HUES48 (cell line): ENCODE data around the gene NIM1K.
"Not testable (repeated sequence)": the region's sequence is repeated elsewhere in the genome, so short reads cannot be mapped to it uniquely, and the experiment has no call there.

Experiments used
- H3K27ac ChIP-seq: one replicate; pipeline ENCODE4 v1.7.0; 2013; ENCODE audit warnings: low read depth, low read length, inconsistent platforms
- H3K27me3 ChIP-seq: 2 replicates; pipeline ENCODE4 v1.6.1; 2013; ENCODE audit warnings: mild to moderate bottlenecking, low read length; ENCODE audit not compliant: control insufficient read depth, insufficient read depth
- H3K36me3 ChIP-seq: 2 replicates; pipeline ENCODE4 v1.6.1; 2013; ENCODE audit warnings: low read length; ENCODE audit not compliant: control insufficient read depth, insufficient read depth
- H3K4me1 ChIP-seq: 2 replicates; pipeline ENCODE4 v1.6.1; 2013; ENCODE audit warnings: mild to moderate bottlenecking, low read length; ENCODE audit not compliant: control insufficient read depth, insufficient read depth
- H3K4me3 ChIP-seq: 2 replicates; pipeline ENCODE4 v1.5.1; 2013; ENCODE audit warnings: mild to moderate bottlenecking, low read depth, low read length
- H3K9ac ChIP-seq: 2 replicates; pipeline ENCODE4 v1.6.1; 2013; ENCODE audit warnings: mild to moderate bottlenecking, low read depth, low read length, moderate library complexity
- H3K9me3 ChIP-seq: 2 replicates; pipeline ENCODE4 v1.6.1; 2013; ENCODE audit warnings: low read length; ENCODE audit not compliant: control insufficient read depth, insufficient read depth

Gene NIM1K

DNA sequence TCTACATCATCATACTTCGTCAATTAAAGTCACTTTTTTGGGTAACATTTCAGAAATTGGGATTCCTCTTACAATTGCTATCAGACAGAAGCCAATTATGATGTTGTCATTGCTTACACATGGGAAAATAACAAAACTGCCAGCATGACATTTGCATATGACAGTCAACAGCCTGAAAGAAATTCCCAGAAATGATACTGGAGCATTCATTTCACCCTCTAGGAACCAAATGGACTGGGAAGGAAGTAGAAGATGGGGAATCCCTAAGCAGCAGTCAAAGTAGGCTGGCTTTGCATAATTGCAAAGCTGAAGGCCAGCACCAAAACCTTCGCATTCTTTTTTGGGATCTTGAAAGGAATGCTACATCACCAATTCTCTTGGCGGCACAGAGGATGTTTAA, 110.5 kb downstream of the NIM1K start:
- H3K4me3 ChIP-seq, result no peak overlapping the region
- H3K27me3 ChIP-seq, result no peaks in the 10 kb centered on the region
- H3K9me3 ChIP-seq, result no peaks in the 10 kb centered on the region
- H3K4me1 ChIP-seq, result peaks cover 11% of the 10 kb centered on the region
- peaks cover 64% of the 10 kb centered on the region for H3K36me3 ChIP-seq
- no peak overlapping the region for H3K27ac ChIP-seq
- no peak overlapping the region for H3K9ac ChIP-seq

DNA sequence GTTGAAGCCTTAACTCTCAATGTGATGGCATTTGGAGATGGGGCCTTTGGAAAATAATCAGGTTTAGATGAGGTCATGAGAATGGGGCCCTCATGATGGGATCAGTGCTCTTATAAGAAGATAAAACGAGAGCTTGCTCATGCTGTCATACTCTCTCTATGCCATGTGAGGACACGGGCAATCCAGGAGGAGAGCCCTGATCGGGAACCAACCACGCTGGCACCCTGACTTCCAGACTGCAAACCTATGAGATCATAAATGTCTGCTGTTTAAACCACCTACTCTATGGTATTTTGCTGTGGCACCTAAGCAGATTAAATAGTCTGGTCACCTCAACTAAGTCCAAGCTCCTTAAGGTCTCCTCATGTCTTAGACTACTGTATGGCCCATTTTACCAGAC, 111.2 kb downstream of the NIM1K start:
- Histone ChIP-seq H3K4me3 (no peak overlapping the region), H3K27ac (no peak overlapping the region), H3K9ac (no peak overlapping the region), H3K9me3 (no peaks in the 10 kb centered on the region), H3K27me3 (no peaks in the 10 kb centered on the region), H3K36me3 (peaks cover 63% of the 10 kb centered on the region), H3K4me1 (peaks cover 11% of the 10 kb centered on the region)

GRCh38 chr5:43304525-43304924, 112.5 kb downstream of the NIM1K start:
- Histone ChIP-seq H3K4me3 (no peak overlapping the region), H3K9ac (no peak overlapping the region), H3K9me3 (no peaks in the 10 kb centered on the region), H3K27me3 (no peaks in the 10 kb centered on the region), H3K4me1 (peaks cover 14% of the 10 kb centered on the region), H3K27ac (no peak overlapping the region), H3K36me3 (peaks cover 54% of the 10 kb centered on the region)

DNA sequence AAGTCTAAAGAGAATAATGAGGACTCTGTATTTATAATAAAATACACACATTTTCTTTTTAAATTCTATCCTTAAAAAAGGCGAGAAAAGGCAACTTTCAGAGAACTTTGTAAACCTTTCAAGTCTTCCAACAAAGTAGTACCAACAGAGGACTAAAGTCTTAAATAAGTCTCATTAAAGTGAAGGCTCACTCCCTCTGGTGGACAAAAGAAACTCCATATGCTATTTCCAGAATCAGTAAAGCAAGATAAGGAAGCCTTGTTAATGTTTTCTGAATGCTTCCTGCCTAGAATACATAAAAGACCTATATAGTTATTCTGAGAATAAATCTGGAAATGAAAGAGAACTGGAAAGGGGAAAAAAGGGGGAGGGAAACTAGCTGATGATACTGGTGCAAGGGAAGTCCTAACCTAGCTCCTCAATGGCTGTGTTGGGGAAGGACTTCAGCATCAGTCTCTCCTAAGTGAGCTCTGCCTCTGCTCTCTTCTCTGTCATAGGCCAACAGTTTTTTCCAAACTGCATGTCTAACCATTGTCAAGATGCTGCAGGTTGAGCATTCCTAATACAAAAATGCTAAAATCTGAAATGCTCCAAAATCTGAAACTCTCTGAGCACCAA, 114.0 kb downstream of the NIM1K start:
- H3K4me1 ChIP-seq, result peaks cover 28% of the 10 kb centered on the region
- no peak overlapping the region for H3K4me3 ChIP-seq
- peaks cover 51% of the 10 kb centered on the region for H3K36me3 ChIP-seq
- no peaks in the 10 kb centered on the region for H3K9me3 ChIP-seq
- no peak overlapping the region for H3K27ac ChIP-seq
- H3K27me3 ChIP-seq, result no peaks in the 10 kb centered on the region
- no peak overlapping the region for H3K9ac ChIP-seq

- not testable (repeated sequence) for H3K9me3 ChIP-seq, H3K27me3 ChIP-seq, H3K27ac ChIP-seq, H3K4me3 ChIP-seq, H3K9ac ChIP-seq
- H3K4me1 ChIP-seq, result peaks cover 35% of the 10 kb centered on the region
- peaks cover 51% of the 10 kb centered on the region for H3K36me3 ChIP-seq
Observed at GRCh38 chr5:43306954-43307353, 114.9 kb downstream of the NIM1K start.

- no peak overlapping the region for H3K4me3 ChIP-seq
Observed at GRCh38 chr5:43309122-43309521, 117.1 kb downstream of the NIM1K start.

GRCh38 chr5:43309637-43310036, 117.6 kb downstream of the NIM1K start:
- Histone ChIP-seq H3K36me3 (peaks cover 31% of the 10 kb centered on the region), H3K4me1 (peaks cover 34% of the 10 kb centered on the region), H3K9ac (peak overlapping the region; percentile 7; the same call in 1 of the 2 replicates), H3K9me3 (no peaks in the 10 kb centered on the region), H3K4me3 (peak overlapping the region; percentile 84; the same call in 1 of the 2 replicates), H3K27me3 (no peaks in the 10 kb centered on the region), H3K27ac (no peak overlapping the region)

More at GRCh38 chr5:43309122-43309521, 117.1 kb downstream of the NIM1K start:
- Histone ChIP-seq H3K27me3 (no peaks in the 10 kb centered on the region), H3K27ac (no peak overlapping the region), H3K9ac (peak overlapping the region; percentile 7; the same call in 1 of the 2 replicates), H3K4me1 (peaks cover 32% of the 10 kb centered on the region), H3K36me3 (peaks cover 36% of the 10 kb centered on the region), H3K9me3 (no peaks in the 10 kb centered on the region)

GRCh38 chr5:43312076-43312661, 120.1 kb downstream of the NIM1K start:
- no peaks in the 10 kb centered on the region for H3K27me3 ChIP-seq
- no peaks in the 10 kb centered on the region for H3K9me3 ChIP-seq
- H3K4me1 ChIP-seq, result peaks cover 34% of the 10 kb centered on the region
- H3K36me3 ChIP-seq, result peaks cover 30% of the 10 kb centered on the region
- peak overlapping the region; percentile 84 for H3K4me3 ChIP-seq
- H3K9ac ChIP-seq, result peak overlapping the region; percentile 74; the same call in 1 of the 2 replicates
- H3K27ac ChIP-seq, result no peak overlapping the region

DNA sequence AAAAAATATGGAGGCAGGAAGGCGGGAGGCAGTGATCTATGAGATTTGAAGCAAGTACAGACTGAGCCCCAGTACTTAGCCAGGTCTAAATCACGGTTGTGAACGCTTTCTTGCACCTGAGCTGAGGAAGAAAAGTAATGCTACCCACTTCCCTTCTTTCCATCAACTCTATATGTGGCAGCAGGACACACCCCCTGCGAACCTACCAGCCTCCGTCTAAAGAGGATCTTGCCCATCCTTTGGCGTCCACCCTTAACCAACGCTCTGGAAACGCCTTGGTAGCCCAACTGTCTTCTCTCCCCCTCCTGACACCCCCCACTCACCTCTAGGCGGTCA, 120.6 kb downstream of the NIM1K start:
- Histone ChIP-seq H3K36me3 (peaks cover 25% of the 10 kb centered on the region), H3K9ac (peak overlapping the region; percentile 74; the same call in 1 of the 2 replicates), H3K27me3 (no peaks in the 10 kb centered on the region), H3K4me3 (peak overlapping the region; percentile 84), H3K27ac (peak overlapping the region; percentile 95), H3K4me1 (peaks cover 34% of the 10 kb centered on the region), H3K9me3 (no peaks in the 10 kb centered on the region)

GRCh38 chr5:43313035-43313853, 121.2 kb downstream of the NIM1K start, which contains the start of gene HMGCS1:
HMGCS1 (minus strand) TSS chr5:43313412; CDS start chr5:43298965, 14,447 bp downstream.
- Histone ChIP-seq H3K4me1 (peaks cover 34% of the 10 kb centered on the region), H3K36me3 (peaks cover 20% of the 10 kb centered on the region), H3K9me3 (no peaks in the 10 kb centered on the region), H3K27me3 (no peaks in the 10 kb centered on the region), H3K27ac (peak within 1 kb of the TSS; percentile 95), H3K4me3 (peak within 1 kb of the TSS; percentile 84), H3K9ac (peak within 1 kb of the TSS; percentile 74; the same call in 1 of the 2 replicates)
